ENCODE data around the gene SCN4A.
"Not testable (repeated sequence)": the region's sequence is repeated elsewhere in the genome, so short reads cannot be mapped to it uniquely, and the experiment has no call there.

SCN4A gene

DNA sequence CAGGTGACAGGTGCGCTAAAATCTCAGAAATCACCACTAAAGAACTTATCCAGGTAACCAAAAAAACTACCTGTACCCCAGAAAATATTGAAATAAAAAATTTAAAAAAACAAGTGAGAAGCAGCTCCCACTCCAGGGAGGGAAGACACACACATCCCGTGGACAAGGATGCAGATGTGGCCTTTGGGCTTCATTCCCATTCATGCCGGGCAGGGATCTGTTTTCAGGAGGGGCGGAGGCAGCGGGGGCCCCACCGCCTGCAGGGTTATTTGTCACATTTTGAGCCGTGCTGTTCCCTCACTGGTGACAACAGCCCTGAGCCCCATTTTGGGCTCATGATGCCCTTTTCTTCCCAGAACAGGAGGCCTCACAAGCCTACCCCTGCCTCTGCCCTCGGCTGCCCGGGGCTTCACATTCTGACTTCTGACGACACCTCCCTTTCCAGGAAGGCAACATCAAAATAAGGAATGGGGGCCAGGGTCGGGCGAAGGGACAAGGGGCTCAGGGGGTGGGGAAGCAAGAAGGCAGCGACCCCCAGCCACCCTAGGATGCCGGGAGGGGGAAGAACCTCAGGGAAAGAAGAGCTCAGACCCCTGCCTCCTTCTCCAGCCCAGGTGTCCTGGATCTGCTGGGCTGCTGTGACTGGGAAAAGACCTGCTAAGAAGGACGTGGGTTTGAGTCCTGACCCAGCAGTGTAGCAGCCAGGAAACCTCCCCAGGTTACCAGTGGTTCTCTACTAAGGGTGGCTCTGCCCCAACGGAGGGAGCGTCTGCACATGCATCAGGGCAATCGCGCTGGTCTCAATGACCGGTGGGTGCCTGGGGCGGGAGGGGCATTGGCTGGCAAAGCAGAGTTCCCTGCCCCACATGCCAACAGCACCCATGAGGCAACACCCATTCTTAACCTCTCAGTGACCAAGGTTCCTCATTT lies 38.3 kb downstream of the SCN4A start:
- DNase-seq (ENCODE audit: low read depth in 2 of 2), result no peak

DNA sequence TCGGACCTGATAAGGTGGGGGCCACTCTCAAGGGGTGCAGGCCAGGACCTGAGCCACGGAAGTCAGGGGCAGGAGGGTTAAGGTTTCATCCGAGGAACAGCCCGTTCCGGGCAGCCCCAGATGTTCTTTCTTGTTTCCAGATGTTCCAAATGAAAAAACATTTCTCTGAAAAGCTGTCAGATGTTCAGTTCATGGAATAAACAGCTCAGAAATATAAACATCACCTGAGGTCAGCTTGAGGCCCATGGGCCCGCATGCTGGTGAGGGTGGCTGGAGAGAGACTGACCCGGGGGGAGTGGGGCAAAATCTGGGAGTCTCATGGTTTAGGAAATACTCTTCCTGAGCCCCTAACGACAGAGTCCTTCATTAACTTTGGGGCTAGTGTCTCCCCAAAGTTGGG lies 39.1 kb downstream of the SCN4A start:
- no peak for DNase-seq (ENCODE audit: low read depth in 2 of 2)

DNA sequence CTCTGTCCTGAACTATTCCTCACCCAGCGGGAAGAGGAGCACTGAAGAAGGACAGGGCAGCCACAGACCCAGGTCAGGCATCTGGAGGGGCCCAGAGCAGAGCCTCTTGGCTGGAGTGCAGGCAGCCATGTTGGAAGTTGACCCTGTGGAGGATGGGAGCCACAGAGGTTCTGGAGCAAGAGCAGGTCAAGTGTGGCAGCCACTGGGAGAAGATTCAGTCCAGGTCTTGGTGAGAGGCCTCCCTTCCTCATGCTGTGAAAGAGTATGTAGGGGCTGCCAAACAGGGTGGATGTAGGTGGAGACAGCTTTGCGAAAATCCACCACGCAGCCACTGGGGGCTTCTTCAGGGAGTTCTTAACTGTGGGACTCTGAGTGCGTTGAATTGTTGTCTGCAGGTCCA lies 40.0 kb downstream of the SCN4A start:
- DNase-seq (ENCODE audit: low read depth in 2 of 2), result no peak

DNA sequence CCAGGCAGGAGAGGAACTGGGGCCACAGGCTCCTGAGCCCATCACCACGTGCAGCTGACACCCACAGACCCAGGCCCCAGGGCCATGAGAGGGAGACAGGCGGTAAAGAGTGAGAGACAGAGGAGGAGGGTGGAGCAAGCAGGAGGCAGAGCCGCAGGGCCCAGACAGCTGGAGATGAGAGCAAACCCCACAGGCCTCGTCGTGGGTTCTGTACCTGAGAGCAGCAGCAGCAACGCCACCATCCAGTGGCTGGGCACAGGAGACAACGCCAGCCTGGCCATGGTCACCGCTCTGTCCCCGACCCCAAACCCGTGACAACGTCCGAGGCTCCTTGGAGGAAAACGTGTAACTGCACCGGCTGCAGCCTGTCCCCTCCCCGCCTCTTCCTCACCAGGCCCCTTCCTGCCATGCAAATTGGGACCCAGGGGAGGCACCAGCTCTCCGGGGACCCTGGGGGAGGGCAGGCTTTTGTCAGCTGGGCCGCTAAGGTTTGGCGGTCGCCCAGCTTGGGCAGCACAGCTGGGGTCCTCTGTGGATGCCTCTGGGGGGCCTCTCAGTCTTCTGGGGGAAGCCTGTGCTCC lies 40.6 kb downstream of the SCN4A start, which contains the start of gene CD79B:
CD79B (minus strand) TSS at position 351 of the 581 bp plus-strand sequence; CDS start at position 281, 70 bp downstream.
- peak in 1 of 2 donors; percentile 35 for DNase-seq (ENCODE audit: low read depth in 2 of 2)

DNA sequence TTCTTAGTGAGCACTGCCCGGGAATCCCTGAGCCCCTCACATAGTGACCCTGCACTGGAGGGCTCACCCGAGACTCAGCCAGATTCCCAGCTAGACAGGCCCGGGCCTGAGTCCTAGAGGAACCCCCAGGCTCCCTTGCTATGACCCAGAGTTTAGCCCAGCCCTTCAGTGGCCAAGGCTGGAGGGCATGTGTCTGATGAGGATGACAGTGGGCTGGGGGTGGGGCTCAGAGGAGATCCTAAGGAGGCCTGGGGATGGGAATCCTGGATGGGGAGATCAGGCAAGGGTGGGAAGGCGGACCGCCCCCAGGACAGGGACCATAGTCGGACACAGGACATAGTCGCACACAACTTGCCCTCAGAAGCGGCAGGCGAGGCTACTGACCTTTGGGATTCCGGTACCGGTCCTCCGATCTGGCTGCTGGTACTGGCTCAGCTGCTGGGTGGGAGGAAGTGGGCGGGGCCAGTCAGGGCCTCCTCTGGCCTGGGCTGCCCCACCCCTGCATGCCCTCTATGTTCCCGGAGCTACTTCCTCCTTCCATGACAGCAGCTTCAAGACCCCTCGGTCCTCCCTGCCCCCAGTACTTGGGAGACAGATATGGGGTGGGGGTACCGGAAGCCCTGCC lies 41.7 kb downstream of the SCN4A start:
- DNase-seq (ENCODE audit: low read depth in 2 of 2), result peak in 1 of 2 donors; percentile 41

DNA sequence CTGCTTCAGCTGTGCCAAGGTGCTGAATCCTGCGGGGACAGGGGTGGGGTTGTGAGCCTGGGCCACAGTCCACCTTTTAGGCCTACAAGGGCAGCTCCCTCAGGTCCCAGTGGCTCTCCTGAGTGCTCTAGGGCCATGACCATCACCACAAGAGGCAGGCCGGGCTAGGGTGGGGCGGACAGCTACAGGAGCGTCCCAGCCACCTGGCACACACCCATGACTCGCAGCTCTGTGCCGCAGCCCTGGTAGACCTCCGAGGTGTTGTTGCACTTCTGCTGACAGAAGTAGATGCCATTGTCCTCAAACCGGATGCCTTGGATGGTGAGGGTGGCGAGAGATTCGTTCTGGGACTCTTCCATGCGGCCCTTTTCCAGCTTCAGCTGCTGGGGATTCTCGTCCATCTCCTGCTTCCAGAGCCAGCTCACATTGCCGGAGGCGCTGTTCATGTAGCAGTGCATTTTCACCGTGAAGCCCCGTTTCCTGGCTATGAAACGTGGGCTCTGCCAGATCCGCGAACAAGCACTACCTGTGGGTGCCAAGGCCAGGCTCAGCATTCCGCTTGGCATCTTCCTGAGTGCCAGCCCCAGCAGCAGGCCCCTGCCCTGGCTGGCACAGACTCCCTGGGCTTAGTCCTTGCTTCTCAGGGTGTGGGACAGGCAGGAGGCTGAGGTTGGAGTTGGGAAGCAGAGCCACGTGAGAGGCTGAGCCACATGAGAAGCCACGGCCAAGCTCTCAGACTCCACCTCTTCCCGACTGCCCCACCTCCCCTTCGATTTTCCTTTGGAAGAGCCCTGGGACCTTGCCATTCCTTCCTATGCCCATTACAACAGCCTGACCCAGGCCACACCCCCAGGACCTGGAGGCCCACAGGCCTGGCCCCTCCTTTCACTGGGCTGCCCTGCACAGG lies 42.6 kb downstream of the SCN4A start:
- no peak for DNase-seq (ENCODE audit: low read depth in 2 of 2)

DNA sequence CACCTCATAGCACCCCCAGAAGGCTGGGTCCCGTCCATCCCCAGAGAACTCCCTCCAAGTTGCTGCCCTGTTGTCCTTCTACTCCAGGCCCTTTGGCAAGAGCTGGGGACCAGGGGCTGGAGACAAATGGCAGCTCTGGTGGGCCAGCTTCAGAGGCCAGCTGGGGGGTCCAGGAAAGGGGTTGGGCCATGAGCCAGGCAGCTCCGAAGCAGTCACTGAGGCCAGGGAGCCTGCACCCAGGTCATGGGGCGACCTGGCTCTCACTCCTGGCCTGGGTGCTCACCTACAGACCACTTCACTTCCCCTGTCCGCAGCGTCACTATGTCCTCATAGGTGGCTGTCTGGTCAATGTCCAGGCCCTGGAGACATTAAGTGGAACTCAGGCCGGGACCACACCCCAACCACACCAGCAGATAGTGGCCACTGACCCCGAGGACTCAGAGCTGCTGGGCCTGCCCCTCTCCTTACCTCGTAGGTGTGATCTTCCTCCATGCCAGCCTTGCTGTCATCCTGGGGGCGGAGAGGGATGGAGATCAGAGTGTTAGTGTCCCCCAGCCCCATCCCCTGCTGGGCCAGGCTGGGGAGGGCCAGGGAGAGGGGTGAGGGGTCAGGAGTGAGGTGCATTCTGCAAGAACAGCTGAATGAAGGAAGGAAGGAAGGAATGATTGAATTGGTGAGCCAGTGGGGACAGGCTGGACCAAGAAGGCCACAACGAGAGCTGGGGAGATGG lies 43.6 kb downstream of the SCN4A start:
- no peak for DNase-seq (ENCODE audit: low read depth in 2 of 2)

DNA sequence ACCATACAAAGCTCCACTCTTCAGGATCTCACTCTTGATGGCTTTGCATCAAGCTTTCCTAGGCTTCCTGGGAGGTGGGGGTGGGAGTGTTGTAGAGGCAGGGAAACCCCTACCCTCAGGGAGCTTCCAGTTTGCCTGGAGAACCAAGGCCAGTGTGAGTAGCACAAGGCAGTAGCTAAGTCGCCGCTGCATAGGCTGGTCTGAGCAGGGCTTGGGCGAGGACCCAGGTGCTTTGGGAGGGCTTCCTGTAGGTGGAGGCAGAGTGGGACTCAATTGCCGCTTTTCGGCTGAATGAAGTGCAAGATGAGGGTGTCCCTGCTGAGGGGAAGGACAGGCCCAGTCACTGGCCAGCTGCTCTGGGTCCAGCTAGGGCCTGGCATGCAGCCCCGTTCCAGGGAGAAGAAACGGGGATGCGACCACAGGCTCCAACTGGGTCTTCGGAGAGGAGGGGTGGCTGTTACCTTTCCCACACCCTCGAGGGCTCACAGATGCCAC lies 44.5 kb downstream of the SCN4A start:
- DNase-seq (ENCODE audit: low read depth in 2 of 2), result no peak

DNA sequence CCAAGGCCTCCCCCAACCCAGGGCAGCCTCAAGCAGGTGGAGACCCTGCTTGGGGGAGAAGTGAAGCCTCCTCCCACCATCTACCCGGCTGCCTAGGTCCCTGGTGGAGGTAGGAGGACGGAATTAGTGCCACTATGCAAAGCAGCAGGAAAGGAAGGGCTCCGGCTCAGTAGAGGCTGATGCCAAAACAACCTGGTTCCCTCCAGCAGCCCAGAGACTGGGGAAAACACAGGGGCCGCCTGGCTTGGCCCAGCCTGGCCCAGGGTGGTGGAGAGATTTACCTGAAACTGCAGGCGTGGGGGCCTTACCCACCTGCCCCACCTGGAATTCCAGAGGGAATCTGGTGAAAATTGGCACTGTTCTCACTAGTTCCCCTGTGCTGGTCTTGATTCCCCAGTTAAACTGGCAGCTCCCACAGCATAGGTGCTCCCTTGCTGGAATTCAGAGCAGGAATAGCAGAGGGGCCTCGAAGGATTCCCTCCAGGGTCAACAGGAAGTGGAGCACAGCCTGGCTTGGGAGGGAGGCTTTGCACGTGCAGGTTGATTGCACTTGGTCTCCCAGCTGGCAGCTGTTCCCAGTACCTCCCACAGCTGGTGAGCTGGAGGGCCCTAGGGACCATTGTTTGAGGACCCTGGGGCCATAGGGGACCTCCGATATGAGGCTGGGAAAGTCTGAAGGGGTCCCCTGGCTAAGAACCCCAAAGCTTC lies 45.1 kb downstream of the SCN4A start:
- no peak for DNase-seq (ENCODE audit: low read depth in 2 of 2)

DNA sequence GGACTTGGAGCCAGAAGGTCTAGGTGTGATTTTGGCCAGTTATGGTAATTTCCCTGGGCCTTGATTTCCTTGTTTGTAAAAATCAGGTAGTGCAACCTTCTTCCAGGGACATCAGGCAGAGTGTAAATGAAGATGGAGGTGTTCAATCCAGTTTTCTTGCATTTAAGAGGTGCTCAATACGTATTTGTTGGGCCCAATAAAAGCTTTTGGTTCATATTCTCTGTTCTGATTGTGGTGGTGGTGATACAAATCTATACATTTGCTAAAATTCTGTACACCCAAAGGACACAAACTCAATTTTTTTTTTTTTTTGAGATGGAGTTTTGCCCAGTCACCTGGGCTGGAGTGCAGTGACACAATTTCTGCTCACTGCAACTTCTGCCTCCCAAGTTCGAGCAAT lies 46.6 kb downstream of the SCN4A start:
- no peak for DNase-seq (ENCODE audit: low read depth in 2 of 2)

DNA sequence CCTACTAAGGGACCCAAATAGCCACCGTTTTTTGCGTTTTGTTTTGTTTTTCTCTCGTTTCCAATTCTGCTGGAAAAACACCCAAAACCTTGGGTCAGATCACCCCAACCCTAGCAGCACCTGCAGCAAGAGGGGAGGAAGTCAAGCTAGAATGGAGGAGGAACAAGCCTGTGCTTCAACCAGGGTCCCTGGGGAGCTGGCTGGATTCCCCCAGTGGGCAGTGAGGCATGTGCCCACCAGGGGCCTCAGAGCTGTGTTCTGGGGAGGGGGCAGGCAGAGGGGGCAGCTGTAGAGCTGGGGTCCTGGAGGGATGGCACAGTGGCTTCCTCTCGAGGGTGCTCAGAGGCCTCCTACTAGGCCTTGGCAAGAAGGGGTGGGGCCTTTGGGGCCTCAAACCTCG lies 47.1 kb downstream of the SCN4A start:
- DNase-seq (ENCODE audit: low read depth in 2 of 2), result no peak

DNA sequence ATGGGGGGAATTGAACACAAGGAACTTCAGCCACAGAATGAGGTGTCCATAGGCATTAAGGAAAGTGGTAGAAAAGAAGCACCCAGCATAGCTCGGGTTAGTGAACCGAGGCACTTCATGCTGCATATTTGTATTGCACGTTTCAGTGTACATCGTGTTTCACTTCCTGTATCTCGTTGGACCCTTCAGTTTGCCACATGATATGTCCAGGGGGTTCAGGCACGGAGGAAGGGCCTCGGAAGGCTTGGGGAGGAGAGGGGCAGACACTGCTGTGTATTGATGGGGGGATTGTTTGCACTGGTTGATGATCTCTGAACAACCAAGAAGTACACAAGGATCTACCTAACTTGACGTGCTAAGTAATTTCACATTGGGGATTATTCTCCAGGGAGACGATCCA lies 50.3 kb downstream of the SCN4A start:
- DNase-seq (ENCODE audit: low read depth in 2 of 2), result not testable (repeated sequence)

DNA sequence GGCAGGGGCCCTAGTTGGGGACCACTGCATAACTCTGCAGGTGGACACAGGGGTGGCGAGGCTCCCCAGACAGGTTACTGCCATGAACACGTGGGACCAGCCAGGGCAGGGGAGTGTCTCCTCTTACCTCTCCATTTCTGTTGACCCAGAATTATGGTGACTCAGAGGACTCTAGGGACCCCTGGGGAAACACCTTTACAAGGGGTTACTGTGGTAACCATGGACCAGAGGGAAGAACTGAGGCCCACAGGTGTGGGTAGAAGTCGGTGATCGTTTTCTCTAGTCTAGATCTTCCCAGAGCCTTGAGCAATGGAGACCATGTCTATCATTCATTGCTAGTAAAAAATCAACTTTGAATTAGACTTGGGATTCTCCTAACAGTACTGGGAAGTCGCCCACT lies 51.9 kb downstream of the SCN4A start:
- DNase-seq (ENCODE audit: low read depth in 2 of 2), result not testable (repeated sequence)

DNA sequence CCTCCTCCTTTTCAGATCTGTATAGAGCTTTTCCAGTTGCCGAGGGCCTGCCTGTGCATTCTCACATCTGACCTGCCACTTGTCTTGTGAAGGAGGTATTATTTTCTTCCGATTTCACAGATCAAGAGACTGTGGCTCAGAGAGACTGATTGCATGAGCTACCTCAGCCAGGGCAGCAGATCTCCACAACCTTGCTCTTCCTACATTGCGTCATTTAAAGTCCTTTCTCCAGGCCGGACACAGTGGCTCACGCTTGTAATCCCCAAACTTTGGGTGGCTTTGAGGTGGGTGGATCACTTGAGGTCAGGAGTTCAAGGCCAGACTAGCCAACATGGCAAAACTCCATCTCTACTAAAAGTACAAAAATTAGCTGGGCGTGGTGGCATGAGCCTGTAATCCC lies 52.7 kb downstream of the SCN4A start:
- DNase-seq (ENCODE audit: low read depth in 2 of 2), result not testable (repeated sequence)

DNA sequence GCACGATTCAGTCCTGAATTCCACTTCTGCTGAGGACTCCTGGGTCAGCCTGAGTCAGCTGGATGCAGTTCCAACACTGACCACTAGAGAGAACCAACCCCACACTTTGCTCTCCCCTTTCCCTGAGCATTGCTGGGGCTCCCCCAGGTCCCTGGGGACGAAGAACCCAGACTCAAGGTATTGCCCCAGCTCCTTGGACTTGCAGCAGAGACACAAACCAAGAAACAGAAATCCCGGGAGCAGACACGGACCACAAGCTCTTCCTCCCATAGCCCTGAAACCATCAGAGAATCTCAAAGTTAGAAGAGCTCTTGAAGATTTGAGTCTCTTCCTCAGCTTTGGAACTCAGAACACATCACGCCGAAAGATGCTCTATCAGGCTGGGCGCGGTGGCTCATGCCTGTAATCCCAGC lies 53.4 kb downstream of the SCN4A start:
- peak; percentile 49 to 65 for DNase-seq (ENCODE audit: low read depth in 2 of 2)

DNA sequence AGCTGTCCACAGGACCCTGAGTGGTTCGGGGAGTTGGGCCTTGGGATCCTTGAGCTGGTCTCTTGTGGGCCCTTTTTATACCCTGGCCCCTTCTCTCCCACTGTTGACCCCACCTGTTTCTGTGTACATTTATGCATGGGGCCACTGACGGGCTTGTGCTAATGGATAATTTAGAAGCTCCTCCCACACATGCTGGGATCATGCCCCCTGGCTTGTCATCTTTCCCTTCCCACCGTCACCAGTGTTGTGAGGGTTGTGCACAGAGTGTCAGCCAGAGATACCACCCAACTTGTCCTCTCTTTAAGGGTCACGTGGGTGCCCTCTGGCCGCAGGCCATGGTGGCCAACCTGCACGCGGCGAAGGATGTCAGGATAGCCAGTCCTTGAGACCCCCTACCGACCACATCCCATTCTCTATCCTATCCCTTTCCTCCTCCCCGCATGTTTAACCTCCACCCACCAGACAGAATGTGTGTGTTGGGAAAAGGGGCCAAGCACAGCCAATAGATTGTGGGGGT lies 53.9 kb downstream of the SCN4A start, which contains the start of gene GH1:
GH1 (minus strand) TSS at position 51 of the 517 bp plus-strand sequence. CDS start 63 bp downstream, outside the sequence.
- not testable (repeated sequence) for DNase-seq (ENCODE audit: low read depth in 2 of 2)

DNA sequence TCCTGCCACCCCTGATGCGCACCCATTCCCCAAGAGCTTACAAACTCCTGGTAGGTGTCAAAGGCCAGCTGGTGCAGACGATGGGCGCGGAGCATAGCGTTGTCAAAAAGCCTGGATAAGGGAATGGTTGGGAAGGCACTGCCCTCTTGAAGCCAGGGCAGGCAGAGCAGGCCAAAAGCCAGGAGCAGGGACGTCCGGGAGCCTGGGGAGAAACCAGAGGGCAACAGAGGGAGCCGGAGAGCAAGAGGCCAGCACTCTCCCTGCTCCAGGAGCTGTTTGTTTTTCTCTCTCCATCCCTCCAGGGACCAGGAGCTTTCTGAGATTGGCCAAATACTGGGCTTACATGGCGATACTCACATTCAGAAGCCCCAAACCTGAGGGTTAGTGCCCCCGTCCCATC lies 54.4 kb downstream of the SCN4A start:
- DNase-seq (ENCODE audit: low read depth in 2 of 2), result no peak

DNA sequence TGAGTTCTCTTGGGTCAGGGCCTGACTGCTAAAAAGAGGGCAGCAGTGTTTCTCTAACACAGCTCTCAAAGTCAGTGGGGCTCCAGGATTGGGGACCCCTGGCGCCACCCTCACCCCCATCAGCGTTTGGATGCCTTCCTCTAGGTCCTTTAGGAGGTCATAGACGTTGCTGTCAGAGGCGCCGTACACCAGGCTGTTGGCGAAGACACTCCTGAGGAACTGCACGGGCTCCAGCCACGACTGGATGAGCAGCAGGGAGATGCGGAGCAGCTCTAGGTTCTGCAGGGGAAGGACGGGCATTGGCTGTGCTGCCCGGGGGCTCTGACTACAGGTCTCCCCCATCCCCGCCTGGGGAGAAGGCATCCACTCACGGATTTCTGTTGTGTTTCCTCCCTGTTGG lies 55.1 kb downstream of the SCN4A start:
- no peak for DNase-seq (ENCODE audit: low read depth in 2 of 2)

DNA sequence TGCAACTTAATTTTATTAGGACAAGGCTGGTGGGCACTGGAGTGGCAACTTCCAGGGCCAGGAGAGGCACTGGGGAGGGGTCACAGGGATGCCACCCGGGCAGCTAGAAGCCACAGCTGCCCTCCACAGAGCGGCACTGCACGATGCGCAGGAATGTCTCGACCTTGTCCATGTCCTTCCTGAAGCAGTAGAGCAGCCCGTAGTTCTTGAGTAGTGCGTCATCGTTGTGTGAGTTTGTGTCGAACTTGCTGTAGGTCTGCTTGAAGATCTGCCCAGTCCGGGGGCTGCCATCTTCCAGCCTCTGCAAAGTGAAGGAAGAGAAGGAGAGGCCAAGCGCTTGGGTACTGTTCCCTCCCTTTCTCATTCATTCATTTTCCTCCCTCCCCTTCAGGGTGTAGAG lies 55.5 kb downstream of the SCN4A start:
- DNase-seq (ENCODE audit: low read depth in 2 of 2), result not testable (repeated sequence)

All from stimulated activated CD4-positive, alpha-beta T cell treated with anti-CD3 and anti-CD28 coated beads, Interleukin-15, amount 100 ng/mL, for 48 hours (primary cell).